GM10248 (cell line): Measurements from ENCODE around the gene PTGFR.

Source experiments
- CTCF ChIA-PET: fragments of 300-600 bp; sonication (Branson Sonifier 250); formaldehyde crosslinking; extraction: SDS; loops from one replicate; lab custom pipeline; 2021; ENCODE audit warnings: antibody characterized with exemption; lab: Yijun Ruan, JAX
- POLR2A ChIA-PET: fragments of 350-650 bp; sonication (Branson Sonifier 250); formaldehyde crosslinking; extraction: SDS; loops from one replicate; lab custom pipeline; 2020; ENCODE audit warnings: antibody characterized with exemption; lab: Yijun Ruan, JAX
- DNase-seq: peaks from one replicate; pipeline ENCODE4 v3.0.0; 2012; ENCODE audit errors: extremely low spot score
- TF ChIP-seq, protein P1 (sequence below): IDR thresholded peaks from 2 replicates; pipeline ENCODE4 v1.5.1; 2012; ENCODE audit warnings: mild to moderate bottlenecking, low read depth; ENCODE audit errors: extremely low read depth, missing control alignments, control extremely low read depth

The PTGFR gene

DNA sequence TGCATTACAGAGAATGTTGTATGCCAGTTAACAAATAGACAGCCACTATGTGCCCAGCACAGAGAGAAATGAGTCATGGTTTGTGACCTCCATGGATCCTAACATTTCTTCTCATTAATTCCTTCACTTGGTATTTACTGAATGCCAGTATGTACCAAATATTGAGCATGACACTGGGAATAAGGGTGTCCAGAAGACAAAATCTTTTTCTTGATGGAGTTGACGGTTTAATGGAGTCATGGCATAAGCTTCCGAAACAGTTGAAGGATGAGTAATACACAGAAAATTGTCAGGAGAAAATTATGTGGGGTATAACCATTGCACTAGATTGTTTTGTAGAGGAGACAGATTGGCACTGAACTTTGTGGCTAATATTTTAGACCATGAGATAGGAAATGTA lies 36.9 kb downstream of the PTGFR start:
- ChIA-PET POLR2A (no interaction called here), CTCF (no interaction called here)
- TF ChIP-seq, protein P1, sequence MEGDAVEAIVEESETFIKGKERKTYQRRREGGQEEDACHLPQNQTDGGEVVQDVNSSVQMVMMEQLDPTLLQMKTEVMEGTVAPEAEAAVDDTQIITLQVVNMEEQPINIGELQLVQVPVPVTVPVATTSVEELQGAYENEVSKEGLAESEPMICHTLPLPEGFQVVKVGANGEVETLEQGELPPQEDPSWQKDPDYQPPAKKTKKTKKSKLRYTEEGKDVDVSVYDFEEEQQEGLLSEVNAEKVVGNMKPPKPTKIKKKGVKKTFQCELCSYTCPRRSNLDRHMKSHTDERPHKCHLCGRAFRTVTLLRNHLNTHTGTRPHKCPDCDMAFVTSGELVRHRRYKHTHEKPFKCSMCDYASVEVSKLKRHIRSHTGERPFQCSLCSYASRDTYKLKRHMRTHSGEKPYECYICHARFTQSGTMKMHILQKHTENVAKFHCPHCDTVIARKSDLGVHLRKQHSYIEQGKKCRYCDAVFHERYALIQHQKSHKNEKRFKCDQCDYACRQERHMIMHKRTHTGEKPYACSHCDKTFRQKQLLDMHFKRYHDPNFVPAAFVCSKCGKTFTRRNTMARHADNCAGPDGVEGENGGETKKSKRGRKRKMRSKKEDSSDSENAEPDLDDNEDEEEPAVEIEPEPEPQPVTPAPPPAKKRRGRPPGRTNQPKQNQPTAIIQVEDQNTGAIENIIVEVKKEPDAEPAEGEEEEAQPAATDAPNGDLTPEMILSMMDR: no peak
- no peak for DNase-seq

DNA sequence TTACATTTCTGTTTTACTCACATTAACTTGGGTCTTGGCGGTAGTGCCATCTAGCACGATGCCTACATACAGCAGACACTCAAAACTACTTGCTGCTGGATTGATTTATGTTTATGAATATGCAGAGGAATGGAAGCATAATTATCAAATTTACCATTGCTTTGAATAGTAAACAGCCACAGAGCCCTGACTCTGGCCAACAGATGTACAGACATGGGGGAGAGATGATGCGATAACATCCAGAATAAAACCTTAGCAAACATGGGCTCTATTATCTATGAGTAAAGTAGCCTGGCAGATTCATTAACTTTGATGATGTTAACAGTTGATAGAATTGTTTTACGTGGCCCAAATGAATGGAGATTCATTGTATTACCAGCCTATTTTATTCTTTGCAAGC lies 42.8 kb downstream of the PTGFR start:
- DNase-seq: no peak
- ChIA-PET POLR2A (no interaction called here), CTCF (interaction anchor here (0.9 to 1.3 kb wide), 2 partner anchors 10 to 30 kb away, joined by 3 read pairs; no protein-coding TSS in a partner anchor)
- TF ChIP-seq, protein P1: no peak

DNA sequence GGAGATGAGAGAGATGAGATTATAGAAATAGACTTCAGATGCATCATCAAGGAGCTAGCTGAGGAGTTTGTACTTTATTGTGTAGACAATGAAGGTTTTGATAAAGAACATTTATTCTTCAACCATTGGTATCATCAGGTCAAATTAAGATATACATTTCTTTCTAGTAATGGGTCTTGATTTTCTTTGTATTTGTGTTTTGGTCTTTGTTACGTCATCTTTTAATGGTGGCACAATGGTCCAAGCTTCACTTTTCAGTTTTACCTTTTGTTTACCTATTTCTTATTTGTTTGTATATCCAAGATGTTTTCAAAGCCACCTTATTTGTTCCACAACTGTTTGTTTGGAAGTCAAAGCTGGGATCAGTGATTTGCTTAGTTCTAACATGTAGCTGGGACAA lies 44.5 kb downstream of the PTGFR start:
- CTCF ChIA-PET: interaction anchor here (1.0 to 1.3 kb wide), 2 partner anchors 11 to 18 kb away, joined by 3 to 4 read pairs; no protein-coding TSS in a partner anchor
- POLR2A ChIA-PET: no interaction called here
- TF ChIP-seq, protein P1: no peak
- DNase-seq: no peak

DNA sequence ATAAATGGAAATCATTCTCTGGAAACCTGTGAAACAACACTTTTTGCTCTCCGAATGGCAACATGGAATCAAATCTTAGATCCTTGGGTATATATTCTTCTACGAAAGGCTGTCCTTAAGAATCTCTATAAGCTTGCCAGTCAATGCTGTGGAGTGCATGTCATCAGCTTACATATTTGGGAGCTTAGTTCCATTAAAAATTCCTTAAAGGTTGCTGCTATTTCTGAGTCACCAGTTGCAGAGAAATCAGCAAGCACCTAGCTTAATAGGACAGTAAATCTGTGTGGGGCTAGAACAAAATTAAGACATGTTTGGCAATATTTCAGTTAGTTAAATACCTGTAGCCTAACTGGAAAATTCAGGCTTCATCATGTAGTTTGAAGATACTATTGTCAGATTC lies 45.7 kb downstream of the PTGFR start:
- POLR2A ChIA-PET: no interaction called here
- no peak for DNase-seq
- CTCF ChIA-PET: interaction anchor here (1.0 to 1.7 kb wide), 3 partner anchors 10 to 17 kb away, joined by 3 to 6 read pairs (median 4); no protein-coding TSS in a partner anchor

DNA sequence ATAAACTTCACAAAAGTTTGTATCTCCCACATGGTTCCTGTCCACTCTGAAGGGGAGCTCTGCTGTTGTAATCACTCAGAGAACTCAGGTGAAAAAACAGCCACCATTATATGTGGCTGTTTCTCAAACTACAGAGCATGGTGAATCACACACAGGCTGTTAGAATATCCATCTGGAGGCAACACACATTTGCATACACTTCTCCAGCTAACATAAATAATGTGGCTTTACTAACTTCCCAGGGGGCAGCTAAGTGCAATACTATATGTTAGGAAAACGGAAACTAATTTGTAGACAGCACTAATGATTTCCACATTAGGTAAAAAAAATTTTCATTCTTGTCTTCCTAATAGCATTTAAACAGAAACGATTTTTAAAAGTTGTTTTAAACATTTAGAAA lies 49.3 kb downstream of the PTGFR start:
- ChIA-PET POLR2A (no interaction called here), CTCF (no interaction called here)
- TF ChIP-seq, protein P1: no peak
- DNase-seq: no peak

More for the DNA sequence above, 45.7 kb downstream of the PTGFR start:
- TF ChIP-seq, protein P1: no peak

DNA sequence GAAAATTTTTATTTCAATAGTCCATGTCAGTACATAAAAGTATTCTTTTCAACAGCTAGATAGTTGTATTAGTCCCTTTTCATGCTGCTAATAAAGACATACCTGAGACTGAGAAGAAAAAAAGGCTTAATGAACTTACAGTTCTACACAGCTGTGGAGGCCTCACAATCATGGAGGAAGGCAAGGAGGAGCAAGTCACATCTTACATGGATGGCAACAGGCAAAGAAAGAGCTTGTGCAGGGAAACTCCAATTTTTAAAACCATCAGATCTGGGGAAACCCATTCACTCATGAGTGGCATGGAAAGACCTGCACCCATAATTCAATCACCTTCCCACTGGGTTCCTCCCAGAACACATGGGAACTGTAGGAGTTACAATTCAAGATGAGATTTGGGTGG lies 50.7 kb downstream of the PTGFR start:
- DNase-seq: no peak
- TF ChIP-seq, protein P1: no peak
- CTCF ChIA-PET: no interaction called here
- POLR2A ChIA-PET: interaction anchor here (0.6 kb wide), 1 partner anchor 562 kb away, joined by 3 read pairs; no protein-coding TSS in a partner anchor
